Lung (tissue), 12 donors: ENCODE results near the gene PTPRE. TPM values are rescaled to one million over a fixed set of nuclear protein-coding genes. Genes with fewer than 3 reads are reported as not detected.
"Not testable (repeated sequence)": the region's sequence is repeated elsewhere in the genome, so short reads cannot be mapped to it uniquely, and the experiment has no call there.

Experiments
- ATAC-seq: fragments of 200-7000 bp; cut with Tn5 transposase; one replicate; pipeline ENCODE4 v1.9.1; 2020; ENCODE audit warnings: moderate number of reproducible peaks; ENCODE audit not compliant: insufficient read depth, low FRiP score
- DNase-seq, 3 donors: peaks; one replicate each; pipeline ENCODE4 v3.0.0-alpha.2; 2013 to 2017
- H3K27ac ChIP-seq, 2 donors: one replicate each; pipeline ENCODE4 v1.5.1; 2013; ENCODE audit warnings: mild to moderate bottlenecking in 2 of 2, moderate library complexity in 2 of 2, control low read depth in 1 of 2, inconsistent platforms in 1 of 2, low read depth in 1 of 2, low read length in 1 of 2
- H3K27me3 ChIP-seq, 3 donors: one replicate each; pipeline ENCODE4 v1.5.1; 2013; ENCODE audit warnings: low read length in 2 of 3; ENCODE audit not compliant: control insufficient read depth in 3 of 3, insufficient read depth in 3 of 3
- H3K36me3 ChIP-seq, 4 donors: one replicate each; pipeline ENCODE4 v1.5.1; 2013; ENCODE audit warnings: low read length in 4 of 4, mild to moderate bottlenecking in 1 of 4, moderate library complexity in 1 of 4; ENCODE audit not compliant: control insufficient read depth in 4 of 4, insufficient read depth in 4 of 4
- H3K4me1 ChIP-seq, 5 donors: one replicate each; pipeline ENCODE4 v1.5.1; 2013; ENCODE audit warnings: low read length in 5 of 5, mild to moderate bottlenecking in 2 of 5, moderate library complexity in 1 of 5; ENCODE audit not compliant: control insufficient read depth in 5 of 5, insufficient read depth in 5 of 5
- H3K4me3 ChIP-seq: one replicate; pipeline ENCODE4 v1.5.1; 2013; ENCODE audit warnings: mild to moderate bottlenecking, control low read depth, moderate library complexity
- H3K9ac ChIP-seq, 2 donors: one replicate each; pipeline ENCODE4 v1.5.1; 2013; ENCODE audit warnings: low read length in 2 of 2, control low read depth in 1 of 2; ENCODE audit not compliant: insufficient read depth in 1 of 2
- H3K9me3 ChIP-seq, 4 donors: one replicate each; pipeline ENCODE4 v1.5.1; 2013; ENCODE audit warnings: low read length in 3 of 4, mild to moderate bottlenecking in 1 of 4, moderate library complexity in 1 of 4; ENCODE audit not compliant: control insufficient read depth in 4 of 4, insufficient read depth in 3 of 4
- WGBS, 2 donors: extraction: QIAGEN DNeasy Blood & Tissue Kit; methylation state at CpG; one replicate each; pipeline ENCODE4 v1.1.7; 2013; 5-methylcytosine and 5-hydroxymethylcytosine counted together
- polyA plus RNA-seq, 2 donors: library from polyadenylated mRNA; stranded (reverse); fragments of 200-250 nt; gene quantifications; one replicate each; pipeline ENCODE4 v1.2.1, GENCODE V29; 2013
- total RNA-seq, 2 donors: library from RNA; depleted of rRNA in 1 of 2; stranded (reverse); fragments of >200 nt in 1 of 2; gene quantifications; one replicate each; pipeline ENCODE4 v1.2.1, GENCODE V29; 2014 to 2021
- TF ChIP-seq, protein P1 (sequence below): IDR thresholded peaks from 2 replicates; pipeline ENCODE4 v1.5.1; 2012; ENCODE audit warnings: mild to moderate bottlenecking; ENCODE audit errors: control extremely low read depth, extremely low read depth
- donor health status: control.
- donor health status: control.
- donor health status: Bipolar disorder and iron deficiency.
- donor health status: healthy.
- donor health status: DM: yes; HTN: yes; CAD: no.

Gene PTPRE
- total and polyA plus RNA-seq, 4 donors: 15.5 to 68.7 (median 36.5) TPM

DNA sequence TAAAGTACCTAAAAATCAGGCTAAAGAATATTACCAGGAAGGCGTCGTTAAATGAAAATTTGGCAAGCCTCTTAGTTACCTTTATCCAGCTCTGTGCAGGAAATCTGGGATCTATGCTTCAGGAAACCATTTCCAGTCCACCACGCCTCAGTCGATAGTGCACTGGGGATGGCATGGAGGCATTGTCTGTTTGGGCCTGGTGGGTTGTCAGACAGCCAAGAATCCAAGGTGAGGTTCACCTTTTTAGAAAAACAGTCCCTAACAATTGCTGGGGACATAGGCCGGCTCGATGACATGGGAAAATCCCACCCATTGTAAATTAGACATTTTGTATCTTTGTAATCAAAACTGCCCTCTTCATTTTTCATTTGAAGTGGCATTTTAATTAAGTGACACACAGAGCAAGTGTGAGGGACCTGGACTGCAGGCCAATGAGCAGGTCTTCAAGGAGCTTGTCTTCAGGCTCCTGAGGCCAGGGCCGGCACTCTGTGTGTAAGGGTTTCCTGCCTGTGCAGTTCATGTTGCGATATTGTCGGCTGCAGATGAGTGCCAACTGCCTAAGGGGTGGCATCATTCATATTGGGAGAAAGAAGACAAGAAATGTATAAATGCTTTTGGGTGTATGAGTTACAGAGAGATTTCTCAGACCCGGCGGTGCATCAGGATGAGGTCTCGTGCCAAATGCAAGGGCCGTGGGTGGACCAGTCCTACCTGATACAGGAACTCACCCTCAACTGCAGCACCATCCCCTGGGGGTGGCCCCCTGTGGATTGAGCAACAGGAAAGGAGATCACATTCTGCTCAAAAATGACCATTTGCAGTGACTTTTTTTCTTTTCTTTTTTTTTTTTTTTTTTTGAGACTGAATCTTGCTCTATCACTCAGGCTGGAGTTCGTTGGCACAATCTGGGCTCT is 80.8 kb downstream of the PTPRE start:
- Histone ChIP-seq H3K9me3 (no peaks in the 10 kb centered on the region), H3K27ac (peak overlapping the region; percentile 73 to 85), H3K9ac (no peak overlapping the region), H3K36me3 (peaks cover 0 to 3% (median 0%) of the 10 kb centered on the region in 4 donors), H3K4me3 (no peak overlapping the region), H3K27me3 (no peaks in the 10 kb centered on the region), H3K4me1 (peaks cover 2 to 34% (median 12%) of the 10 kb centered on the region in 5 donors)
- DNase-seq: no peak
- TF ChIP-seq, protein P1, sequence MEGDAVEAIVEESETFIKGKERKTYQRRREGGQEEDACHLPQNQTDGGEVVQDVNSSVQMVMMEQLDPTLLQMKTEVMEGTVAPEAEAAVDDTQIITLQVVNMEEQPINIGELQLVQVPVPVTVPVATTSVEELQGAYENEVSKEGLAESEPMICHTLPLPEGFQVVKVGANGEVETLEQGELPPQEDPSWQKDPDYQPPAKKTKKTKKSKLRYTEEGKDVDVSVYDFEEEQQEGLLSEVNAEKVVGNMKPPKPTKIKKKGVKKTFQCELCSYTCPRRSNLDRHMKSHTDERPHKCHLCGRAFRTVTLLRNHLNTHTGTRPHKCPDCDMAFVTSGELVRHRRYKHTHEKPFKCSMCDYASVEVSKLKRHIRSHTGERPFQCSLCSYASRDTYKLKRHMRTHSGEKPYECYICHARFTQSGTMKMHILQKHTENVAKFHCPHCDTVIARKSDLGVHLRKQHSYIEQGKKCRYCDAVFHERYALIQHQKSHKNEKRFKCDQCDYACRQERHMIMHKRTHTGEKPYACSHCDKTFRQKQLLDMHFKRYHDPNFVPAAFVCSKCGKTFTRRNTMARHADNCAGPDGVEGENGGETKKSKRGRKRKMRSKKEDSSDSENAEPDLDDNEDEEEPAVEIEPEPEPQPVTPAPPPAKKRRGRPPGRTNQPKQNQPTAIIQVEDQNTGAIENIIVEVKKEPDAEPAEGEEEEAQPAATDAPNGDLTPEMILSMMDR: no peak
- ATAC-seq: no peak
- WGBS, 2 donors: 66 to 75% methylated on average over 14 of the region's 14 CpGs

DNA sequence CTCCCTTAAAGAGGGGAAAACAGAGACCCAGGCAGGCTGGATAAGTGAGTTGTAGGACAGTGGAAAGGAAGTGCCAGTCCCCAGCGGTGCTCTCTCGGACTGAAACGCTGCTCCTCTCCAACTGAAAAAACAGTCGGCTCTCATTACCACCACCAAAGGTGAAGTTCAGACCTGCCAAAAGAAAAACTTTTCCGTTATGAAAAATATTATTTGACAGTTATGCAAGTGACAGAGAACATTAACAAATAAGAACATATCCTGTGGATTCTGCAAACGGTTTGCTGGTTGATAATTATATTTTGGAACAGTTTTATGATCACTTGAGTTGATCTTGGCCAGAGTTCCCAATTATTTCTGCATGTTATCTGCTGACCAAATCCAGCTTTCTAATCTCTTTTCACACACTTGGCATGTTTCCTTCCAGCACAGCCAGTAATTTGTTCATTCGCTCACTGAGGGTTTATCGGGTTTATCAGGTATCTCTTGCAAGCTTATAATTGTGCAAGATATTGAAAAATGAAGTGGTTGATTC is 82.6 kb downstream of the PTPRE start:
- Histone ChIP-seq H3K4me3 (no peak overlapping the region), H3K9me3 (no peaks in the 10 kb centered on the region), H3K4me1 (peaks cover 2 to 34% (median 12%) of the 10 kb centered on the region in 5 donors), H3K9ac (no peak overlapping the region), H3K27me3 (no peaks in the 10 kb centered on the region), H3K27ac (peak overlapping the region in 1 of 2 donors; percentile 52), H3K36me3 (no peaks in the 10 kb centered on the region)
- ATAC-seq (no peak), DNase-seq (peak in 2 of 3 donors; percentile 38 to 46)
- whole genome bisulfite sequencing, 2 donors: 9 to 14% methylated on average over 8 of the region's 8 CpGs
- TF ChIP-seq, protein P1: no peak

DNA sequence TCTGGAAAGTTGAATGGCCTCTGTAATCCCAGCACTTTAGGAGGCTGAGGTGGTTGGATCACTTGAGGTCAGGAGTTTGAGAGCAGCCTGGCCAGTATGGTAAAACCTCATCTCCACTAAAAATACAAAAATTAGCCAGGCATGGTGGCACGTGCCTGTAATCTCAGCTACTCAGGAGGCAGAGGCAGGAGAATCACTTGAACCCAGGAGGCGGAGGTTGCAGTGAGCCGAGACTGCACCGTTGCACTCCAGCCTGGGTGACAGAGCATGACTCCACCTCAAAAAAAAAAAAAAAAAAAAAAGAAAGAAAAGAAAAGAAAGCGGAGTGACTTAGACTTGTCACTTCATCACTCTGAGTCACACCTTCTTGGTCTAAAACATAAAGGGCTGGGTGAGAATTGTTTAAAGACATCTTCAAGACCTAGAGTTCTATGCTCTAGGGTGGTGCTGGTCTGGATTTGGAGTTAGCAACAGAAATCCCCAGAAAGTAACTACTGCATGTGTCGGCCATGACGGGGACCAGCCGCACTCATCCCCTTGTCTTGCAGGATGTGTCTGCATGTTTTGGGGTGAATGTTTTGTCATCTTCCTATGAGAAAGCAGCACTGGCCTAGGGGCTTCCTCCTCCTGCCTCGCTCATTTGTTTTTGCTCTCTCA is 83.4 kb downstream of the PTPRE start:
- H3K4me3 ChIP-seq, H3K27me3 ChIP-seq, DNase-seq, H3K9me3 ChIP-seq, H3K9ac ChIP-seq, ATAC-seq, H3K36me3 ChIP-seq: not testable (repeated sequence)
- 54 to 59% methylated on average over 9 of the region's 9 CpGs for WGBS, 2 donors
- Histone ChIP-seq H3K27ac (peak overlapping the region; percentile 36 to 48), H3K4me1 (peaks cover 2 to 34% (median 12%) of the 10 kb centered on the region in 5 donors)
